HCT116 (cell line): ENCODE data around the gene FNIP2. TPM values are rescaled to one million over a fixed set of nuclear protein-coding genes. Genes with fewer than 3 reads are reported as not detected.

Experiments
- ATAC-seq: fragments of 200-7000 bp; cut with Tn5 transposase; 2 replicates; pipeline ENCODE4 v1.9.1; 2020; ENCODE audit warnings: mild to moderate bottlenecking, moderate library complexity
- Bru-seq: library from RNA; stranded (reverse); fragments of 400-500 nt; gene quantifications from one replicate; lab custom pipeline; 2021; lab: Mats Ljungman, UMichigan
- BruChase-seq, 2 experiments: library from RNA; stranded (reverse); fragments of 400-500 nt; gene quantifications; one replicate each; lab custom pipeline; 2021; lab: Mats Ljungman, UMichigan
- BruUV-seq: library from RNA; stranded (reverse); fragments of 400-500 nt; replicated peaks from 2 replicates; lab custom pipeline; 2021; lab: Mats Ljungman, UMichigan
- CTCF ChIA-PET: fragments of 300-600 bp; sonication (Branson Sonifier 250); formaldehyde crosslinking; loops from one replicate; lab custom pipeline; 2021; ENCODE audit warnings: antibody characterized with exemption; lab: Charles Lee
- POLR2A ChIA-PET: fragments of 300-600, 350-600 bp; sonication (Branson Sonifier 250); formaldehyde crosslinking; loops from one replicate; lab custom pipeline; 2021; ENCODE audit warnings: antibody characterized with exemption; lab: Charles Lee
- RAD21 ChIA-PET, 2 experiments: fragments of 300-600 bp; sonication (Branson Sonifier 250); formaldehyde crosslinking; loops; one replicate each; lab custom pipeline; 2023; ENCODE audit warnings: low total read pairs in 2 of 2; ENCODE audit not compliant: uncharacterized antibody in 2 of 2, unreplicated experiment in 2 of 2, low non-redundant PET in 1 of 2; lab: Charles Lee
- DNase-seq: peaks from one replicate; pipeline ENCODE4 v3.0.0-alpha.2; 2010; ENCODE audit warnings: low read depth, low spot score
- H2AFZ ChIP-seq: fragments of 200-600 bp; shearing (Covaris generic), sonication (generic); 2 replicates; pipeline ENCODE4 v1.6.1; 2017; ENCODE audit warnings: low read depth, mixed run types, mixed read lengths, antibody characterized with exemption, low read length; ENCODE audit not compliant: poor library complexity, severe bottlenecking
- H3K27ac ChIP-seq: 2 replicates; pipeline ENCODE4 v1.5.1; 2012; ENCODE audit warnings: low read depth, low read length
- H3K27me3 ChIP-seq: fragments of 200-600 bp; sonication (generic); 2 replicates; pipeline ENCODE4 v1.6.1; 2016; ENCODE audit warnings: mixed run types, low read length, mixed read lengths; ENCODE audit not compliant: insufficient read depth
- H3K36me3 ChIP-seq, 2 experiments: fragments of 200-500 bp in 1 of 2; fragments of 200-600 bp in 1 of 2; sonication (Bioruptor generic) in 1 of 2; sonication (generic) in 1 of 2; 2 replicates each; pipeline versions ENCODE4 v1.5.1 to v1.6.1; 2014 to 2016; ENCODE audit warnings: low read length in 2 of 2, inconsistent platforms in 1 of 2, mixed read lengths in 1 of 2, mixed run types in 1 of 2; ENCODE audit not compliant: insufficient read depth in 2 of 2, control insufficient read depth in 1 of 2
- H3K4me1 ChIP-seq, 2 experiments: fragments of 200-600 bp in 1 of 2; sonication (generic) in 1 of 2; 2 replicates each; pipeline versions ENCODE4 v1.5.1 to v1.6.1; 2012 to 2017; ENCODE audit warnings: low read length in 2 of 2, inconsistent platforms in 1 of 2, mild to moderate bottlenecking in 1 of 2, mixed read lengths in 1 of 2, mixed run types in 1 of 2, moderate library complexity in 1 of 2; ENCODE audit not compliant: insufficient read depth in 2 of 2, control insufficient read depth in 1 of 2
- H3K4me2 ChIP-seq: fragments of 200-600 bp; sonication (generic); 2 replicates; pipeline ENCODE4 v1.6.1; 2017; ENCODE audit warnings: mixed run types, low read length, mixed read lengths
- H3K4me3 ChIP-seq, 2 experiments: fragments of 200-600 bp in 1 of 2; sonication (generic) in 1 of 2; replicated peaks in 1 of 2; 2 replicates each; pipeline ENCODE4 v1.5.1; 2011 to 2016; ENCODE audit warnings: low read length in 2 of 2, control low read depth in 1 of 2, low read depth in 1 of 2, mild to moderate bottlenecking in 1 of 2, mixed read lengths in 1 of 2, mixed run types in 1 of 2
- H3K79me2 ChIP-seq: fragments of 200-600 bp; sonication (generic); 2 replicates; pipeline ENCODE4 v1.6.1; 2017; ENCODE audit warnings: mild to moderate bottlenecking, mixed run types, low read length, moderate library complexity, mixed read lengths; ENCODE audit not compliant: insufficient read depth
- H3K9ac ChIP-seq: fragments of 200-600 bp; sonication (generic); 2 replicates; pipeline ENCODE4 v1.6.1; 2016; ENCODE audit warnings: low read length, mixed read lengths
- H3K9me2 ChIP-seq: fragments of 200-600 bp; sonication (generic), shearing (Covaris generic); 2 replicates; pipeline ENCODE4 v1.6.1; 2017; ENCODE audit warnings: mixed run types, mild to moderate bottlenecking, moderate library complexity; ENCODE audit not compliant: insufficient read depth
- H3K9me3 ChIP-seq, 2 experiments: fragments of 200-500 bp in 1 of 2; fragments of 200-600 bp in 1 of 2; sonication (Bioruptor generic) in 1 of 2; sonication (generic) in 1 of 2; 2 replicates each; pipeline ENCODE4 v1.6.1; 2014 to 2017; ENCODE audit warnings: low read length in 2 of 2, mixed read lengths in 2 of 2, inconsistent platforms in 1 of 2, low read depth in 1 of 2, mild to moderate bottlenecking in 1 of 2, mixed run types in 1 of 2, moderate library complexity in 1 of 2; ENCODE audit not compliant: control insufficient read depth in 1 of 2, insufficient read depth in 1 of 2
- H4K20me1 ChIP-seq: fragments of 200-600 bp; sonication (generic), shearing (Covaris generic); 2 replicates; pipeline ENCODE4 v1.6.1; 2017; ENCODE audit warnings: mixed run types, mild to moderate bottlenecking, moderate library complexity; ENCODE audit not compliant: insufficient read depth
- CBX3 ChIP-seq: IDR thresholded peaks from 2 replicates; pipeline ENCODE4 v1.6.1; 2012; ENCODE audit warnings: low read depth
- CEBPB ChIP-seq: IDR thresholded peaks from 2 replicates; pipeline ENCODE4 v1.6.1; 2012; ENCODE audit warnings: low read depth
- EGR1 ChIP-seq: IDR thresholded peaks from 2 replicates; pipeline ENCODE4 v1.6.1; 2012; ENCODE audit warnings: low read depth
- EZH2 ChIP-seq: fragments of 200-600 bp; sonication (generic); IDR thresholded peaks from 2 replicates; pipeline ENCODE4 v1.6.1; 2017; ENCODE audit warnings: antibody characterized with exemption, mixed run types
- EZH2phosphoT487 ChIP-seq: fragments of 200-600 bp; IDR thresholded peaks from 2 replicates; pipeline ENCODE4 v1.6.1; 2018; ENCODE audit warnings: antibody characterized with exemption, borderline replicate concordance
- FOSL1 ChIP-seq: IDR thresholded peaks from 2 replicates; pipeline ENCODE4 v1.6.1; 2012; ENCODE audit warnings: low read depth
- JUND ChIP-seq: IDR thresholded peaks from 2 replicates; pipeline ENCODE4 v1.6.1; 2012
- POLR2A ChIP-seq: IDR thresholded peaks from 2 replicates; pipeline ENCODE4 v1.7.0; 2011; ENCODE audit warnings: borderline replicate concordance; ENCODE audit not compliant: insufficient read depth, insufficient read length; ENCODE audit errors: extremely low read depth
- POLR2AphosphoS5 ChIP-seq: IDR thresholded peaks from 2 replicates; pipeline ENCODE4 v1.6.1; 2011; ENCODE audit warnings: mild to moderate bottlenecking, low read depth, low read length, moderate library complexity
- RAD21 ChIP-seq: IDR thresholded peaks from 2 replicates; pipeline ENCODE4 v1.6.1; 2012; ENCODE audit warnings: low read depth, mild to moderate bottlenecking
- REST ChIP-seq: IDR thresholded peaks from 2 replicates; pipeline ENCODE4 v1.6.1; 2012; ENCODE audit warnings: low read depth
- SIN3A ChIP-seq: IDR thresholded peaks from 2 replicates; pipeline ENCODE4 v1.6.1; 2012; ENCODE audit warnings: low read depth
- SP1 ChIP-seq: IDR thresholded peaks from 2 replicates; pipeline ENCODE4 v1.6.1; 2012; ENCODE audit warnings: low read depth
- SRF ChIP-seq: IDR thresholded peaks from 2 replicates; pipeline ENCODE4 v1.6.1; 2012; ENCODE audit warnings: low read depth
- TCF7L2 ChIP-seq: IDR thresholded peaks from 2 replicates; pipeline ENCODE4 v1.7.0; 2011; ENCODE audit warnings: borderline replicate concordance, inconsistent platforms; ENCODE audit not compliant: insufficient read depth, insufficient read length; ENCODE audit errors: extremely low read depth
- YY1 ChIP-seq: IDR thresholded peaks from 2 replicates; pipeline ENCODE4 v1.6.1; 2011; ENCODE audit warnings: low read length, low read depth, moderate library complexity, mild to moderate bottlenecking; ENCODE audit not compliant: insufficient replicate concordance; ENCODE audit errors: extremely low read depth
- ZFX ChIP-seq: fragments of 450-650 bp; IDR thresholded peaks from 2 replicates; pipeline ENCODE4 v1.6.1; 2017
- ZNF274 ChIP-seq: fragments of 200-500 bp; sonication (Bioruptor generic); IDR thresholded peaks from 2 replicates; pipeline ENCODE4 v1.6.1; 2014; ENCODE audit warnings: mild to moderate bottlenecking, low read depth, low read length, inconsistent platforms
- intact Hi-C: fragments of 100-400 bp; cut with micrococcal nuclease; formaldehyde crosslinking; loops from 2 replicates; pipeline ENCODE4 v1.10.0; 2022
- long read RNA-seq: library from polyadenylated mRNA; unstranded; transcript quantifications from one replicate; pipeline ENCODE4 v2.0.0, GENCODE V29; 2021; ENCODE audit not compliant: unreplicated experiment
- polyA plus RNA-seq: library from polyadenylated mRNA; unstranded; fragments of >200 nt; gene quantifications from 2 replicates; pipeline ENCODE4 v1.2.1, GENCODE V29; 2012; ENCODE audit warnings: missing spikeins
- total RNA-seq: library from RNA; stranded (reverse); gene quantifications from one replicate; pipeline ENCODE4 v1.2.1, GENCODE V29; 2021; ENCODE audit not compliant: unreplicated experiment
- TF ChIP-seq, protein P1 (sequence below): IDR thresholded peaks from 2 replicates; pipeline ENCODE4 v1.6.1; 2012
- TF ChIP-seq, protein P2 (sequence below): IDR thresholded peaks from 2 replicates; pipeline ENCODE4 v1.6.1; 2011; ENCODE audit warnings: mild to moderate bottlenecking, low read length, moderate library complexity; ENCODE audit not compliant: insufficient replicate concordance; ENCODE audit errors: extremely low read depth
- TF ChIP-seq, protein P3 (sequence below): IDR thresholded peaks from 2 replicates; pipeline ENCODE4 v1.6.1; 2012

FNIP2 gene
- total RNA-seq = 4.8 TPM
- 0.81 and 1.2 TPM in 2 replicates for polyA plus RNA-seq
- Bru-seq, nascent RNA = percentile 50 among the genes with signal in this experiment
- BruChase-seq, experiment 1, labeled RNA remaining after a 6-hour chase = percentile 37 among the genes with signal in this experiment
- BruChase-seq, experiment 2, labeled RNA remaining after a 2-hour chase = percentile 46 among the genes with signal in this experiment
- long read RNA-seq, full-length matches to known transcripts = 5 of 9 reads
- long read RNA-seq, partial matches to known transcripts = 3 of 9 reads
- long read RNA-seq, other reads (novel, unspliced or antisense) = 1 of 9 reads

DNA sequence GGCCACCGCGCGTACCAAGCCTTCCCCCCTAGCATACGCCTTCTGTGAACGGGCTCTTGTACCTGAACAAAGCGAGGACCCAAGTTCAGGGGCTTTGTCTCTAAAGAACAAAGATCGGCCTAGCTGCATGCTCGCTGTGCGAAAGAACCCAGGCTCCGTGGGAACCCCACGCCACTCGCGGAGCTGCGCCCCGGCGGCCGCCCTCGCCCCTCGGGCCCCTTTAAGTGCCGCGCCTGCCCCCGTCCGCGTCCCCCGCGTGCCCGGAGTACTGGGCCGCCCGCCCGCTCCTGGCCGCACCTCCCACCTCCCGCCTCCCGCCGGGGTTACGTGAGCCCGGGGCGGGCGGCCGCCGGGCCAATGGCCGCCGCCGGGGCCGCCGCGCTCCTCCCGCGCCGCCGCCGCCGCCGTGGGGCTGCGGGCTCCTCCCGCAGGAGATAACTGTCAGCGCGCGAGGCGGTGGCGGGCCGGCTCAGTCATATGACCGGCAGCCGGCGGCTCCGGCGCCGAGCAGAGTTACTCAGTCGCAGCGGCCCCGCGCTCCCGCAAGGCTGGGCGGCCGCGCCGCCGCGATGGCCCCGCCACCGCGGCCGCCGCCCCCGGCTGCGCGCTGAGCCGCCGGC lies at the start of gene FNIP2:
TSS of gene FNIP2 (plus strand) at position 472 of the 620 bp plus-strand sequence. CDS start 187 bp downstream, outside the sequence.
- Histone ChIP-seq H2AFZ (peak within 1 kb of the TSS; percentile 13), H3K4me3 (peak within 1 kb of the TSS; percentile 73 to 75), H3K36me3 (no peaks in the 10 kb centered on the region), H3K27ac (peak within 1 kb of the TSS; percentile 27; the same call in 1 of the 2 replicates), H3K79me2 (no peaks in the 10 kb centered on the region; the same call in 1 of the 2 replicates), H3K9me3 (no peaks in the 10 kb centered on the region), H3K9me2 (no peaks in the 10 kb centered on the region), H3K27me3 (no peaks in the 10 kb centered on the region), H3K9ac (peak within 1 kb of the TSS; percentile 58), H3K4me2 (peak within 1 kb of the TSS; percentile 94), H4K20me1 (no peaks in the 10 kb centered on the region), H3K4me1 (peaks cover 4 to 17% of the 10 kb centered on the region in 2 experiments; a peak in 3 of 4 replicates)
- CTCF ChIA-PET = no interaction called here
- RAD21 ChIA-PET = no interaction called here
- BruUV-seq = no TSS peak
- DNase-seq = peak; percentile 21
- POLR2A ChIA-PET = no interaction called here
- peak; percentile 91 for ATAC-seq
- intact Hi-C loops = no loop called here
- TF ChIP-seq CEBPB (no peak), EZH2phosphoT487 (no peak), SIN3A (no peak; the same call in 1 of the 2 replicates), SRF (no peak), POLR2AphosphoS5 (peak; percentile 64), SP1 (no peak), JUND (no peak), FOSL1 (no peak), EGR1 (no peak), CBX3 (no peak), REST (no peak), ZNF274 (no peak), POLR2A (peak; percentile 69), TCF7L2 (peak; percentile 32), ZFX (peak; percentile 44; the same call in 1 of the 2 replicates), YY1 (peak; percentile 50), RAD21 (no peak), EZH2 (no peak)
- TF ChIP-seq, protein P1, sequence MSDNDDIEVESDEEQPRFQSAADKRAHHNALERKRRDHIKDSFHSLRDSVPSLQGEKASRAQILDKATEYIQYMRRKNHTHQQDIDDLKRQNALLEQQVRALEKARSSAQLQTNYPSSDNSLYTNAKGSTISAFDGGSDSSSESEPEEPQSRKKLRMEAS = peak; percentile 84
- TF ChIP-seq, protein P2, sequence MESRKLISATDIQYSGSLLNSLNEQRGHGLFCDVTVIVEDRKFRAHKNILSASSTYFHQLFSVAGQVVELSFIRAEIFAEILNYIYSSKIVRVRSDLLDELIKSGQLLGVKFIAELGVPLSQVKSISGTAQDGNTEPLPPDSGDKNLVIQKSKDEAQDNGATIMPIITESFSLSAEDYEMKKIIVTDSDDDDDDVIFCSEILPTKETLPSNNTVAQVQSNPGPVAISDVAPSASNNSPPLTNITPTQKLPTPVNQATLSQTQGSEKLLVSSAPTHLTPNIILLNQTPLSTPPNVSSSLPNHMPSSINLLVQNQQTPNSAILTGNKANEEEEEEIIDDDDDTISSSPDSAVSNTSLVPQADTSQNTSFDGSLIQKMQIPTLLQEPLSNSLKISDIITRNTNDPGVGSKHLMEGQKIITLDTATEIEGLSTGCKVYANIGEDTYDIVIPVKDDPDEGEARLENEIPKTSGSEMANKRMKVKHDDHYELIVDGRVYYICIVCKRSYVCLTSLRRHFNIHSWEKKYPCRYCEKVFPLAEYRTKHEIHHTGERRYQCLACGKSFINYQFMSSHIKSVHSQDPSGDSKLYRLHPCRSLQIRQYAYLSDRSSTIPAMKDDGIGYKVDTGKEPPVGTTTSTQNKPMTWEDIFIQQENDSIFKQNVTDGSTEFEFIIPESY = no peak
- TF ChIP-seq, protein P3, sequence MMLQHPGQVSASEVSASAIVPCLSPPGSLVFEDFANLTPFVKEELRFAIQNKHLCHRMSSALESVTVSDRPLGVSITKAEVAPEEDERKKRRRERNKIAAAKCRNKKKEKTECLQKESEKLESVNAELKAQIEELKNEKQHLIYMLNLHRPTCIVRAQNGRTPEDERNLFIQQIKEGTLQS = no peak
